Measurements from ENCODE around the gene MINDY4. TPM values are rescaled to one million over a fixed set of nuclear protein-coding genes. Genes with fewer than 3 reads are reported as not detected.

Gene MINDY4
- total RNA-seq, 1 donor = 10.5 TPM

- Histone ChIP-seq H3K4me1 (ENCODE audit: insufficient read depth, low read length) (no peaks in the 10 kb centered on the region), H3K9me3 (ENCODE audit: low read depth, low read length) (no peaks in the 10 kb centered on the region), H3K36me3 (ENCODE audit: insufficient read depth, low read length) (no peaks in the 10 kb centered on the region), H3K4me3 (ENCODE audit: insufficient read depth, low read length) (no peak overlapping the region), H3K4me2 (ENCODE audit: insufficient read depth, low read length) (no peak overlapping the region), H3K79me2 (ENCODE audit: insufficient read depth, low read length) (no peaks in the 10 kb centered on the region), H3K27ac (ENCODE audit: low read depth, low read length) (no peak overlapping the region), H4K20me1 (ENCODE audit: insufficient read depth, low read length) (no peaks in the 10 kb centered on the region), H2AFZ (ENCODE audit: low read length) (no peak overlapping the region), H3K27me3 (ENCODE audit: insufficient read depth, low read length) (peaks cover 36% of the 10 kb centered on the region)
- DNase-seq (ENCODE audit: insufficient read length, low spot score, missing footprints) = peak; percentile 38
- TF ChIP-seq CTCF (IDR thresholded peaks at IDR 0.05; ENCODE audit: extremely low read depth, low read depth, low read length) = no peak
Measured at GRCh38 chr7:30736291-30736690, 34.9 kb upstream of the MINDY4 start.

- no peak for TF ChIP-seq CTCF (IDR thresholded peaks at IDR 0.05; ENCODE audit: extremely low read depth, low read depth, low read length)
- Histone ChIP-seq H3K79me2 (ENCODE audit: insufficient read depth, low read length) (no peaks in the 10 kb centered on the region), H3K36me3 (ENCODE audit: insufficient read depth, low read length) (no peaks in the 10 kb centered on the region), H2AFZ (ENCODE audit: low read length) (no peak overlapping the region), H3K27ac (ENCODE audit: low read depth, low read length) (no peak overlapping the region), H3K27me3 (ENCODE audit: insufficient read depth, low read length) (peaks cover 32% of the 10 kb centered on the region), H3K4me1 (ENCODE audit: insufficient read depth, low read length) (no peaks in the 10 kb centered on the region), H3K9me3 (ENCODE audit: low read depth, low read length) (no peaks in the 10 kb centered on the region), H3K4me2 (ENCODE audit: insufficient read depth, low read length) (no peak overlapping the region), H3K4me3 (ENCODE audit: insufficient read depth, low read length) (no peak overlapping the region), H4K20me1 (ENCODE audit: insufficient read depth, low read length) (no peaks in the 10 kb centered on the region)
- peak; percentile 22 for DNase-seq (ENCODE audit: insufficient read length, low spot score, missing footprints)
Measured at GRCh38 chr7:30738026-30738915, 32.9 kb upstream of the MINDY4 start.

GRCh38 chr7:30739691-30740090 lies 31.5 kb upstream of the MINDY4 start:
- Histone ChIP-seq H4K20me1 (ENCODE audit: insufficient read depth, low read length) (no peaks in the 10 kb centered on the region), H2AFZ (ENCODE audit: low read length) (no peak overlapping the region), H3K4me2 (ENCODE audit: insufficient read depth, low read length) (no peak overlapping the region), H3K9me3 (ENCODE audit: low read depth, low read length) (no peaks in the 10 kb centered on the region), H3K27me3 (ENCODE audit: insufficient read depth, low read length) (peaks cover 32% of the 10 kb centered on the region), H3K4me1 (ENCODE audit: insufficient read depth, low read length) (no peaks in the 10 kb centered on the region), H3K79me2 (ENCODE audit: insufficient read depth, low read length) (no peaks in the 10 kb centered on the region), H3K36me3 (ENCODE audit: insufficient read depth, low read length) (no peaks in the 10 kb centered on the region), H3K4me3 (ENCODE audit: insufficient read depth, low read length) (no peak overlapping the region), H3K27ac (ENCODE audit: low read depth, low read length) (no peak overlapping the region)
- DNase-seq (ENCODE audit: insufficient read length, low spot score, missing footprints) = no peak
- no peak for TF ChIP-seq CTCF (IDR thresholded peaks at IDR 0.05; ENCODE audit: extremely low read depth, low read depth, low read length)

DNA sequence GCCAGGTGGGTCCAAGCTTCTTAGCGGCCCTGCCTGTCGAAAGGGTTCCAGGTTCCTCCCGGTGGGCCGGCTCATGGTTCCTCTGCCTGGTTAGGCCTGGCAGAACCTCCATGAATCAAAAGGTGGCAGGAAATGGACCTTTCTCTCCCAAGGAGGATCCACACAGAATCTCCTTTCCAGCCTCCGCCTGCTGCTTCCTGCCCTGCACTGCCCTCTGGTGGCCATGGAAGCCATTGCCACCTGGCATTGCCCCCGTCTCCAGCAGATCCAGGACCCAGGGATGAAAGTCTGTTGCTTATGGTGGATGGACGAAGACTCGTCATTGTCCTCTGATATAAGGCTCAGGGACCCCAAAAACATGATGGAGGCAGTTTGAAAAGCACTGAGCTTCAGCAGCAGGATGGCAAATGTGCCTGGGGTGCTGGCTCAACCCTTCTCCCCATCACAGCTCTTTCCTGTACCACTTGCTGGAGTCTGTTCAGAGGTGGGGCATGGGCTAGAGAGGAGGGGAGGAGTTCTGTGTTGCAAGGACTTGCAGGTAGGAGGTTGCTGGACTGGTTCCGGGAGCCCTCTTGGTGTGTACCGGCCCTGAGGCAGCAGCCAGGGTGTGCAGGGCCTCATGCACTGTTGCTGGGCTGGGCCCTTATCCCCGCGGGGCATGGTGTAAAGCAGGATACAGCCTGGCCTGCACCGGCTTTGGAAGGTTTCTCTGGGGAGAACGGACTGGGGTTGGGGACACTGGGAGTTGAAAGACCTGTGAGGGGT lies 30.6 kb upstream of the MINDY4 start:
- Histone ChIP-seq H3K9me3 (ENCODE audit: low read depth, low read length) (no peaks in the 10 kb centered on the region), H2AFZ (ENCODE audit: low read length) (no peak overlapping the region)
- peak; percentile 97 for DNase-seq (ENCODE audit: insufficient read length, low spot score, missing footprints)

More for the DNA sequence above, 30.6 kb upstream of the MINDY4 start:
- TF ChIP-seq CTCF (IDR thresholded peaks at IDR 0.05; ENCODE audit: extremely low read depth, low read depth, low read length) = peak; percentile 99
- Histone ChIP-seq H3K79me2 (ENCODE audit: insufficient read depth, low read length) (no peaks in the 10 kb centered on the region), H3K27ac (ENCODE audit: low read depth, low read length) (no peak overlapping the region), H3K4me2 (ENCODE audit: insufficient read depth, low read length) (no peak overlapping the region), H3K4me3 (ENCODE audit: insufficient read depth, low read length) (no peak overlapping the region), H3K4me1 (ENCODE audit: insufficient read depth, low read length) (no peaks in the 10 kb centered on the region), H4K20me1 (ENCODE audit: insufficient read depth, low read length) (no peaks in the 10 kb centered on the region), H3K27me3 (ENCODE audit: insufficient read depth, low read length) (peaks cover 26% of the 10 kb centered on the region), H3K36me3 (ENCODE audit: insufficient read depth, low read length) (no peaks in the 10 kb centered on the region)
